Prostate gland (tissue), 2 donors: ENCODE results near the gene VAV2. TPM values are rescaled to one million over a fixed set of nuclear protein-coding genes. Genes with fewer than 3 reads are reported as not detected.

Experiments
- DNase-seq: peaks from one replicate; pipeline ENCODE4 v3.0.0-alpha.2; 2019; ENCODE audit warnings: low spot score
- H3K27ac ChIP-seq, 2 donors: fragments of 200-600 bp; sonication (generic); 2 replicates each; pipeline ENCODE4 v1.5.1; 2017 to 2019
- H3K27me3 ChIP-seq: fragments of 200-600 bp; sonication (generic); replicated peaks from 2 replicates; pipeline ENCODE4 v1.5.1; 2019; ENCODE audit not compliant: insufficient read depth
- H3K36me3 ChIP-seq, 2 donors: fragments of 200-600 bp; sonication (generic); 1 replicate in 1 of 2; 2 replicates in 1 of 2; pipeline versions ENCODE4 v1.5.1 to v1.8.1; 2017 to 2019
- H3K4me1 ChIP-seq: fragments of 200-600 bp; sonication (generic); replicated peaks from 2 replicates; pipeline ENCODE4 v1.5.1; 2019
- H3K4me3 ChIP-seq, 2 donors: fragments of 200-600 bp; sonication (generic); 2 replicates each; pipeline ENCODE4 v1.5.1; 2017 to 2019
- H3K9me3 ChIP-seq: fragments of 200-600 bp; sonication (generic); 2 replicates; pipeline ENCODE4 v1.5.1; 2017
- POLR2A ChIP-seq: fragments of 450-650 bp; IDR thresholded peaks from one replicate; pipeline ENCODE4 v1.6.1; 2016; ENCODE audit warnings: antibody characterized with exemption, mild to moderate bottlenecking
- POLR2AphosphoS5 ChIP-seq: sonication (generic); formaldehyde crosslinking; IDR thresholded peaks from one replicate; pipeline ENCODE4 v1.6.1; 2017; ENCODE audit warnings: antibody characterized with exemption
- WGBS: methylation state at CpG from one replicate; pipeline ENCODE4 v1.1.5; 2018; 5-methylcytosine and 5-hydroxymethylcytosine counted together
- intact Hi-C: fragments of 100-400 bp; cut with DNase I; formaldehyde crosslinking; loops from one replicate; pipeline ENCODE4 v1.14.2; 2022
- total RNA-seq, 2 donors: library from RNA; depleted of rRNA; stranded (reverse); fragments of >200 nt; gene quantifications; one replicate each; pipeline ENCODE4 v1.1.0, GENCODE V29; 2016
- TF ChIP-seq, protein P1 (sequence below), 4 experiments: fragments of 200-600 bp in 2 of 4; fragments of 450-650 bp in 2 of 4; sonication (generic) in 2 of 4; IDR thresholded peaks; 1 replicate in 3 of 4; 2 replicates in 1 of 4; pipeline ENCODE4 v1.5.1; 2016 to 2019; ENCODE audit warnings: antibody characterized with exemption in 4 of 4, mild to moderate bottlenecking in 2 of 4, moderate library complexity in 2 of 4

VAV2 gene
- total RNA-seq, 2 donors from 2014 or later: 13.5 to 19.5 TPM

DNA sequence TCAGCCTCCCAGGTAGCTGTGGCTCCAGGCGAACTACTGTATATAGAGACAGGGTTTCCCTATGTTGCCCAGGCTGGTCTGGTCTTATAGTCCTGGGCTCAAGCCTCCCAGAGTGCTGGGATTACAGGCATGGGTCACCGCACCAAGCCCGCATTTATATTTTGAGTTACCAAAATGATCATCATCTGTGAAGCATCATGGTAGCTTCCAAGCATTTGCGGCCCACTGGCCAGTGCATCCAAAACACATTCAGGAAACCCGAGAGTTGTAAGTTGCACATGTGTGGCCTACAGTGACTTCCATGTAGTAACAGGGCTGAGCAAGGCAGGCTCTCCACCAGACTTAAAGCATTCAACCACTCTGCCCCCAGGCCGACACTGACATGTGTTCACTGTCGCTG, 35.4 kb upstream of the VAV2 start:
- intact Hi-C loops: loop anchor here (5.0 to 10.0 kb wide), 2 partner anchors 40 to 107 kb away; partner anchors contain the start of genes BRD3 and WDR5
- no peak overlapping the region for H3K27ac ChIP-seq
- 94% methylated on average over 7 of the region's 7 CpGs for WGBS
- DNase-seq: no peak
- no peak for TF ChIP-seq POLR2A
- no peak for TF ChIP-seq POLR2AphosphoS5
- TF ChIP-seq, protein P1, sequence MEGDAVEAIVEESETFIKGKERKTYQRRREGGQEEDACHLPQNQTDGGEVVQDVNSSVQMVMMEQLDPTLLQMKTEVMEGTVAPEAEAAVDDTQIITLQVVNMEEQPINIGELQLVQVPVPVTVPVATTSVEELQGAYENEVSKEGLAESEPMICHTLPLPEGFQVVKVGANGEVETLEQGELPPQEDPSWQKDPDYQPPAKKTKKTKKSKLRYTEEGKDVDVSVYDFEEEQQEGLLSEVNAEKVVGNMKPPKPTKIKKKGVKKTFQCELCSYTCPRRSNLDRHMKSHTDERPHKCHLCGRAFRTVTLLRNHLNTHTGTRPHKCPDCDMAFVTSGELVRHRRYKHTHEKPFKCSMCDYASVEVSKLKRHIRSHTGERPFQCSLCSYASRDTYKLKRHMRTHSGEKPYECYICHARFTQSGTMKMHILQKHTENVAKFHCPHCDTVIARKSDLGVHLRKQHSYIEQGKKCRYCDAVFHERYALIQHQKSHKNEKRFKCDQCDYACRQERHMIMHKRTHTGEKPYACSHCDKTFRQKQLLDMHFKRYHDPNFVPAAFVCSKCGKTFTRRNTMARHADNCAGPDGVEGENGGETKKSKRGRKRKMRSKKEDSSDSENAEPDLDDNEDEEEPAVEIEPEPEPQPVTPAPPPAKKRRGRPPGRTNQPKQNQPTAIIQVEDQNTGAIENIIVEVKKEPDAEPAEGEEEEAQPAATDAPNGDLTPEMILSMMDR (IDR thresholded peaks at IDR 0.05): no peak
- peaks cover 0 to 6% of the 10 kb centered on the region in 2 donors for H3K36me3 ChIP-seq
- H3K4me1 ChIP-seq: no peaks in the 10 kb centered on the region
- no peak overlapping the region for H3K4me3 ChIP-seq
- no peaks in the 10 kb centered on the region for H3K9me3 ChIP-seq
- H3K27me3 ChIP-seq: no peaks in the 10 kb centered on the region

DNA sequence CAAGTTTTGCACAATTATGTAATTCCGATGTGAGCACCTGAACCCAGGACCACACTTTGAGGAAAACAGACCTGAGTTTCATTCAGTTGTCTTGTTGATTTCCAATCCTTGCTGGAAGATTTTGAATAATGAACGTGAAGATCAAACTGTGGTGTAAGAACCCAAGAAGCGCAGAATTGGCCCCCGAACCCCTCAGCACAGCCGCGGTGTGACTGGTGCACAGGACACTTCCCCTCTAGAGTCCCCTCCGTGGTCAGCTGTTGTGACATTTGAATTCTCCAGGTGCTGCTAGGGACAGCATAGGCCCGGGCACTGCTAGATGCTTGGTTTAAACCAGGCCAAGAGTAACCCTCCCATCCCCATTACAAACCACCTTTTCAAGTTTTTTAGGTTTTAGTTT, 34.9 kb upstream of the VAV2 start:
- intact Hi-C loops: loop anchor here (5.0 to 10.0 kb wide), 2 partner anchors 40 to 108 kb away; partner anchors contain the start of genes BRD3 and WDR5

DNA sequence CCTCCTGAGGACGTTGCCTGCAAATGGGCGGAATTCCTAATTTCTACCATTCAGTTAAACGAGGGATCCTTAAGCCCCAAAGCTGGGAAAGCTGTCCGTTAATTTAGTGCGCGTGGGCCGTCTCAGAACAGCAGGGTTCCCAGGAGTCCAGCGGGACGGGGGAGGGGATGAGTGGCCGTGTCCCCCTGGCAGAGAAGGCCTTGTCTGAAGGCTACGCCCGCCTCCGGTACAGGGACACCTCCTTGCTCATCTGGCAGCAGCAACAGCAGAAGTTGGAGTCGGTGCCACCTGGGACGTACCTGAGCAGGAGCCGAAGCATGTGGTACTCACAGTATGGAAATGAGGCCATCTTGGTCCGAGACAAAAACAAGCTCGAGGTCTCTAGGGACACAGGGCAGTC, 34.5 kb upstream of the VAV2 start:
- Histone ChIP-seq H3K4me1 (no peaks in the 10 kb centered on the region), H3K36me3 (peaks cover 0 to 6% of the 10 kb centered on the region in 2 donors), H3K27me3 (no peaks in the 10 kb centered on the region), H3K9me3 (no peaks in the 10 kb centered on the region), H3K4me3 (no peak overlapping the region), H3K27ac (no peak overlapping the region)
- DNase-seq: no peak
- intact Hi-C loops: loop anchor here (5.0 to 10.0 kb wide), 2 partner anchors 41 to 108 kb away; partner anchors contain the start of genes BRD3 and WDR5
- WGBS: 90% methylated on average over 18 of the region's 18 CpGs
- no peak for TF ChIP-seq POLR2A
- TF ChIP-seq POLR2AphosphoS5: no peak
- TF ChIP-seq, protein P1 (IDR thresholded peaks at IDR 0.05): no peak

More for the DNA sequence above, 34.9 kb upstream of the VAV2 start:
- 89% methylated on average over 8 of the region's 8 CpGs for WGBS
- no peak for TF ChIP-seq POLR2A
- TF ChIP-seq POLR2AphosphoS5: no peak
- TF ChIP-seq, protein P1 (IDR thresholded peaks at IDR 0.05): no peak
- no peaks in the 10 kb centered on the region for H3K9me3 ChIP-seq
- no peaks in the 10 kb centered on the region for H3K4me1 ChIP-seq
- no peak overlapping the region for H3K4me3 ChIP-seq
- H3K27me3 ChIP-seq: no peaks in the 10 kb centered on the region
- DNase-seq: no peak
- peaks cover 0 to 6% of the 10 kb centered on the region in 2 donors for H3K36me3 ChIP-seq
- no peak overlapping the region for H3K27ac ChIP-seq

DNA sequence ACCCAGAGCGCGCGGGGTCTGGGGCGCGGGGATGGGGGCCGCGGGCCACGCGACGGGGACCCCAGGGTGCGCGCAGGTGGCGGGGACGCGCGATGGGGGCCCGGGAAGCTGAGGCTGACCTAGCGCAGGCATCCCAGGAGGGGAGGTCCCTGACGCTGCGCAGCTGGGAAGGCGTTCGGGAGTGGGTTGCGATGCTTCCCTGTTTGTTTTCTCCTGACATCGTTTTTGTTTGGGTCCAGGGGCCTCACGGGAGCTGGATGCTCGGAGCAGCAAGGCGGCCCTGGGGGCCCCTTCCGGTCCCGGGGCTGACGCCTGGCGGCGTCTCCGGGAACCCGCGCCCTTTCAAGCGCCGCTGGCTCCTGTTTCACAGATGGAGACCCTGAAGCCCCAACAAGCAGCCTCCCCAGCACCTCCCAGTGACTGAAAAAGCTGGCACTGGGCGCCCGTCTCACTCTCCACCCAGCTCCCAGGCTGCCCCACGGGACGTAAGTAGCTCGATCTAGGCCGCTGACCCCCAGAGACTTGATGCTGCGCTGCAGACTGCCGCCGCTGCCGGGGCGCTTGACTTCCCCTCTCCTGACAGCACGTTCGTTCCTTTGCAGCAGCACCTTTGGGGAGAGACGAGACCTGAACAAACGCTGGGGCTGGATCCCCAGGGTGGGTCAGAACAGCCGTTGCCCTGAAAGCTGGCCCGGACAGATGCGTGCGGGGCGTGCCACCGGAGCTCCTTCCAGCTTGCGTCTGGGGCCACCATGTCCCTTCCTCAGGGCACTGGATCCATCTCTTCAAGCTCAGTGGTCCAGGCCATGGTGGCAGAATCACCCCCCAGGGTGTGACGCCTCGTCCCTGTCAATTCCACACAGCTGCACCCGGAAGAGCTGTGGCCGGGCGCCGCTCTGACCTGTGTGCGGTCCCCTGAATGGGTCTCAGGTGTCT, 33.8 kb upstream of the VAV2 start:
- Histone ChIP-seq H3K27me3 (no peaks in the 10 kb centered on the region), H3K9me3 (no peaks in the 10 kb centered on the region), H3K4me3 (peak overlapping the region; percentile 94 to 95), H3K4me1 (no peaks in the 10 kb centered on the region), H3K27ac (peak overlapping the region; percentile 65 to 73), H3K36me3 (peaks cover 0 to 6% of the 10 kb centered on the region in 2 donors)
- no peak for DNase-seq
- 13% methylated on average over 56 of the region's 66 CpGs for WGBS
- no peak for TF ChIP-seq POLR2AphosphoS5
- TF ChIP-seq, protein P1 (IDR thresholded peaks at IDR 0.05): peak in 1 of 4 experiments; percentile 10
- intact Hi-C loops: loop anchor here (5.0 to 10.0 kb wide), 2 partner anchors 41 to 109 kb away; partner anchors contain the start of genes BRD3 and WDR5
